Body of pancreas (tissue), 4 donors: Measurements from ENCODE around the gene MRC1.

ENCODE experiments used
- POLR2A ChIP-seq, 3 donors: fragments of 450-650 bp; IDR thresholded peaks; one replicate each; pipeline ENCODE4 v1.6.1; 2016; ENCODE audit warnings: antibody characterized with exemption in 3 of 3, mild to moderate bottlenecking in 2 of 3
- TF ChIP-seq, protein P1 (sequence below), 7 experiments: fragments of 450-650 bp in 4 of 7; fragments of 200-600 bp in 3 of 7; sonication (generic) in 3 of 7; IDR thresholded peaks; one replicate each; pipeline ENCODE4 v1.5.1; 2016 to 2019; ENCODE audit warnings: antibody characterized with exemption in 7 of 7

- TF ChIP-seq, protein P1, sequence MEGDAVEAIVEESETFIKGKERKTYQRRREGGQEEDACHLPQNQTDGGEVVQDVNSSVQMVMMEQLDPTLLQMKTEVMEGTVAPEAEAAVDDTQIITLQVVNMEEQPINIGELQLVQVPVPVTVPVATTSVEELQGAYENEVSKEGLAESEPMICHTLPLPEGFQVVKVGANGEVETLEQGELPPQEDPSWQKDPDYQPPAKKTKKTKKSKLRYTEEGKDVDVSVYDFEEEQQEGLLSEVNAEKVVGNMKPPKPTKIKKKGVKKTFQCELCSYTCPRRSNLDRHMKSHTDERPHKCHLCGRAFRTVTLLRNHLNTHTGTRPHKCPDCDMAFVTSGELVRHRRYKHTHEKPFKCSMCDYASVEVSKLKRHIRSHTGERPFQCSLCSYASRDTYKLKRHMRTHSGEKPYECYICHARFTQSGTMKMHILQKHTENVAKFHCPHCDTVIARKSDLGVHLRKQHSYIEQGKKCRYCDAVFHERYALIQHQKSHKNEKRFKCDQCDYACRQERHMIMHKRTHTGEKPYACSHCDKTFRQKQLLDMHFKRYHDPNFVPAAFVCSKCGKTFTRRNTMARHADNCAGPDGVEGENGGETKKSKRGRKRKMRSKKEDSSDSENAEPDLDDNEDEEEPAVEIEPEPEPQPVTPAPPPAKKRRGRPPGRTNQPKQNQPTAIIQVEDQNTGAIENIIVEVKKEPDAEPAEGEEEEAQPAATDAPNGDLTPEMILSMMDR (IDR thresholded peaks at IDR 0.05), result no peak
- TF ChIP-seq POLR2A (IDR thresholded peaks at IDR 0.05), result no peak
Measured at GRCh38 chr10:17850501-17850900, 41.4 kb downstream of the MRC1 start.
